HEK293 (cell line): ENCODE results near the gene WASL.

ENCODE experiments used
- BCL11A ChIP-seq: fragments of 450-650 bp; formaldehyde crosslinking; IDR thresholded peaks from 2 replicates; pipeline ENCODE4 v1.5.1; 2016; ENCODE audit warnings: low read depth, missing biosample characterization, missing genetic modification characterization
- FEZF1 ChIP-seq: fragments of 450-650 bp; formaldehyde crosslinking; IDR thresholded peaks from 2 replicates; pipeline ENCODE4 v1.5.1; 2016; ENCODE audit warnings: missing biosample characterization, missing genetic modification characterization
- KLF10 ChIP-seq: fragments of 450-650 bp; IDR thresholded peaks from 2 replicates; pipeline ENCODE4 v1.5.1; 2018; ENCODE audit warnings: missing biosample characterization, mild to moderate bottlenecking, missing genetic modification characterization
- OVOL3 ChIP-seq: fragments of 450-650 bp; formaldehyde crosslinking; IDR thresholded peaks from 2 replicates; pipeline ENCODE4 v1.5.1; 2016; ENCODE audit warnings: missing biosample characterization, missing genetic modification characterization
- TRIM28 ChIP-seq: IDR thresholded peaks from 2 replicates; pipeline ENCODE4 v1.6.1; 2011; ENCODE audit warnings: low read length, control low read depth, borderline replicate concordance
- YY1 ChIP-seq: fragments of 450-650 bp; formaldehyde crosslinking; IDR thresholded peaks from 2 replicates; pipeline ENCODE4 v1.5.1; 2018; ENCODE audit warnings: missing biosample characterization, missing genetic modification characterization
- ZNF132 ChIP-seq: fragments of 450-650 bp; formaldehyde crosslinking; IDR thresholded peaks from 2 replicates; pipeline ENCODE4 v1.5.1; 2017; ENCODE audit warnings: missing biosample characterization, missing genetic modification characterization, borderline replicate concordance
- ZNF211 ChIP-seq: fragments of 450-650 bp; formaldehyde crosslinking; IDR thresholded peaks from 2 replicates; pipeline ENCODE4 v1.5.1; 2016; ENCODE audit warnings: low read depth, missing biosample characterization, missing genetic modification characterization
- ZNF394 ChIP-seq: fragments of 450-650 bp; formaldehyde crosslinking; IDR thresholded peaks from 2 replicates; pipeline ENCODE4 v1.5.1; 2016; ENCODE audit warnings: missing biosample characterization, missing genetic modification characterization, mild to moderate bottlenecking, moderate library complexity, borderline replicate concordance
- ZNF501 ChIP-seq: fragments of 450-650 bp; formaldehyde crosslinking; IDR thresholded peaks from 2 replicates; pipeline ENCODE4 v1.5.1; 2016; ENCODE audit warnings: missing biosample characterization, missing genetic modification characterization
- ZNF660 ChIP-seq: fragments of 450-650 bp; IDR thresholded peaks from 2 replicates; pipeline ENCODE4 v1.5.1; 2018; ENCODE audit warnings: missing biosample characterization, mild to moderate bottlenecking, missing genetic modification characterization
- ZNF747 ChIP-seq: fragments of 450-650 bp; formaldehyde crosslinking; IDR thresholded peaks from 2 replicates; pipeline ENCODE4 v1.5.1; 2016; ENCODE audit warnings: missing biosample characterization, missing genetic modification characterization
- ZNF76 ChIP-seq: fragments of 450-650 bp; formaldehyde crosslinking; IDR thresholded peaks from 2 replicates; pipeline ENCODE4; 2016; ENCODE audit warnings: low read depth, missing biosample characterization, missing genetic modification characterization, borderline replicate concordance
- ZNF777 ChIP-seq: fragments of 450-650 bp; formaldehyde crosslinking; IDR thresholded peaks from 2 replicates; pipeline ENCODE4 v1.5.1; 2017; ENCODE audit warnings: missing biosample characterization, missing genetic modification characterization, borderline replicate concordance
- ZSCAN30 ChIP-seq: fragments of 450-650 bp; IDR thresholded peaks from 2 replicates; pipeline ENCODE4 v1.5.1; 2018; ENCODE audit warnings: missing biosample characterization, mild to moderate bottlenecking, missing genetic modification characterization, moderate library complexity
- TF ChIP-seq, protein P1 (sequence below): fragments of 450-650 bp; formaldehyde crosslinking; IDR thresholded peaks from 2 replicates; pipeline ENCODE4 v1.5.1; 2017; ENCODE audit warnings: missing biosample characterization, missing genetic modification characterization
- TF ChIP-seq, protein P2 (sequence below): IDR thresholded peaks from 2 replicates; pipeline ENCODE4 v1.6.1; 2011; ENCODE audit warnings: mild to moderate bottlenecking, low read depth, low read length, borderline replicate concordance
- TF ChIP-seq, protein P3 (sequence below): fragments of 450-650 bp; formaldehyde crosslinking; conservative IDR thresholded peaks from 2 replicates; pipeline ENCODE4 v1.5.1; 2016; ENCODE audit warnings: low read depth, missing biosample characterization, missing genetic modification characterization
- TF ChIP-seq, protein P4 (sequence below): fragments of 450-650 bp; formaldehyde crosslinking; IDR thresholded peaks from 2 replicates; pipeline ENCODE4 v1.5.1; 2017; ENCODE audit warnings: missing biosample characterization, missing genetic modification characterization
- TF ChIP-seq, protein P5 (sequence below): fragments of 450-650 bp; formaldehyde crosslinking; IDR thresholded peaks from 2 replicates; pipeline ENCODE4 v1.5.1; 2016; ENCODE audit warnings: missing biosample characterization, missing genetic modification characterization
- TF ChIP-seq, protein P6 (sequence below): fragments of 450-650 bp; formaldehyde crosslinking; IDR thresholded peaks from 2 replicates; pipeline ENCODE4 v1.5.1; 2017; ENCODE audit warnings: missing biosample characterization, missing genetic modification characterization
- TF ChIP-seq, protein P7 (sequence below): fragments of 450-650 bp; IDR thresholded peaks from 2 replicates; pipeline ENCODE4 v1.5.1; 2018; ENCODE audit warnings: missing biosample characterization, mild to moderate bottlenecking, missing genetic modification characterization

Gene WASL

DNA sequence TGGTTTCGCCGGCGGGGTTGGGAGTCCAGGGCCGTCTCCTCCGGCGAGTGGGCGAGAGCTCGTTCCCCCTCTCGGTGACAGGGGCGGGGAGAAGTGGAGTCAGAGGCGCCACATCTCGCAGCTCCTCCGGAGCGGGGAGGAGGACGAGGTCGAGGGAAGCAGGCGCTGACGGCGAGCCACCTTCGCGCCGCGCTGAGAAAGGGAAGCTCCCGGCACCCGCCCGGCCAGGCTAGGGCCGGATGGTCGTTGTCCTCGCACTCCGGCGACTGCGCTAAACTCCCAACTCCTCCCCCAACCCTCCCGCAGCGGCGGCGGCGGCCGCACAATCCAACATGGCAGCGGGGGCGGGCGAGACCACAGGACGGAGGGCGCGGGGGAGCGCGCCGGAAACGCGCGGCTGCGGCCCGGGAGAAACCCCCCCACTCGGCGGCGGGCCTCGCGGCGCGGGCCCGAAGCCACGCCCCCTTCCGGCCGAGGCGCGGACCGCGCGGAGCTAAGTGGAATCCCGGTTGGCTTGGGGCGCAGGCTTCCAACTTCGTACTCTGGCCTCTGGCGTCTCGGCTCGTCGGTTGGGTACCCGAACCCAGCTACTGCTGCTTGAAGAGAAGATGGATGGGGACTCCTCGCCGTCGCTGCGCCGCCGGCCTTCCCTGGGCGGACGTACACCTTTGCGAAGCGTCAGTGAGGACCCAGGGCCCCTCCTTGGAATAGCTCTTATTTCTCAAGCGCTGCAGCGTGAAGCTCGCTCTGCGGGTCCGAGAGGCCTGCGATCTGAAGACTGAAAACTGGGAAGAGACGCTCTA lies at the start of gene WASL (continued):
- TF ChIP-seq, protein P1, sequence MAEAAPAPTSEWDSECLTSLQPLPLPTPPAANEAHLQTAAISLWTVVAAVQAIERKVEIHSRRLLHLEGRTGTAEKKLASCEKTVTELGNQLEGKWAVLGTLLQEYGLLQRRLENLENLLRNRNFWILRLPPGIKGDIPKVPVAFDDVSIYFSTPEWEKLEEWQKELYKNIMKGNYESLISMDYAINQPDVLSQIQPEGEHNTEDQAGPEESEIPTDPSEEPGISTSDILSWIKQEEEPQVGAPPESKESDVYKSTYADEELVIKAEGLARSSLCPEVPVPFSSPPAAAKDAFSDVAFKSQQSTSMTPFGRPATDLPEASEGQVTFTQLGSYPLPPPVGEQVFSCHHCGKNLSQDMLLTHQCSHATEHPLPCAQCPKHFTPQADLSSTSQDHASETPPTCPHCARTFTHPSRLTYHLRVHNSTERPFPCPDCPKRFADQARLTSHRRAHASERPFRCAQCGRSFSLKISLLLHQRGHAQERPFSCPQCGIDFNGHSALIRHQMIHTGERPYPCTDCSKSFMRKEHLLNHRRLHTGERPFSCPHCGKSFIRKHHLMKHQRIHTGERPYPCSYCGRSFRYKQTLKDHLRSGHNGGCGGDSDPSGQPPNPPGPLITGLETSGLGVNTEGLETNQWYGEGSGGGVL (tag by site-specific recombination): peak; percentile 83
- no peak for TF ChIP-seq ZNF211 (tag by site-specific recombination)
- TF ChIP-seq, protein P2, sequence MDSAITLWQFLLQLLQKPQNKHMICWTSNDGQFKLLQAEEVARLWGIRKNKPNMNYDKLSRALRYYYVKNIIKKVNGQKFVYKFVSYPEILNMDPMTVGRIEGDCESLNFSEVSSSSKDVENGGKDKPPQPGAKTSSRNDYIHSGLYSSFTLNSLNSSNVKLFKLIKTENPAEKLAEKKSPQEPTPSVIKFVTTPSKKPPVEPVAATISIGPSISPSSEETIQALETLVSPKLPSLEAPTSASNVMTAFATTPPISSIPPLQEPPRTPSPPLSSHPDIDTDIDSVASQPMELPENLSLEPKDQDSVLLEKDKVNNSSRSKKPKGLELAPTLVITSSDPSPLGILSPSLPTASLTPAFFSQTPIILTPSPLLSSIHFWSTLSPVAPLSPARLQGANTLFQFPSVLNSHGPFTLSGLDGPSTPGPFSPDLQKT: peak; percentile 97
- peak; percentile 58; the same call in 1 of the 2 replicates for TF ChIP-seq KLF10 (tag by site-specific recombination)
- TF ChIP-seq ZNF501: peak; percentile 44
- TF ChIP-seq, protein P3, sequence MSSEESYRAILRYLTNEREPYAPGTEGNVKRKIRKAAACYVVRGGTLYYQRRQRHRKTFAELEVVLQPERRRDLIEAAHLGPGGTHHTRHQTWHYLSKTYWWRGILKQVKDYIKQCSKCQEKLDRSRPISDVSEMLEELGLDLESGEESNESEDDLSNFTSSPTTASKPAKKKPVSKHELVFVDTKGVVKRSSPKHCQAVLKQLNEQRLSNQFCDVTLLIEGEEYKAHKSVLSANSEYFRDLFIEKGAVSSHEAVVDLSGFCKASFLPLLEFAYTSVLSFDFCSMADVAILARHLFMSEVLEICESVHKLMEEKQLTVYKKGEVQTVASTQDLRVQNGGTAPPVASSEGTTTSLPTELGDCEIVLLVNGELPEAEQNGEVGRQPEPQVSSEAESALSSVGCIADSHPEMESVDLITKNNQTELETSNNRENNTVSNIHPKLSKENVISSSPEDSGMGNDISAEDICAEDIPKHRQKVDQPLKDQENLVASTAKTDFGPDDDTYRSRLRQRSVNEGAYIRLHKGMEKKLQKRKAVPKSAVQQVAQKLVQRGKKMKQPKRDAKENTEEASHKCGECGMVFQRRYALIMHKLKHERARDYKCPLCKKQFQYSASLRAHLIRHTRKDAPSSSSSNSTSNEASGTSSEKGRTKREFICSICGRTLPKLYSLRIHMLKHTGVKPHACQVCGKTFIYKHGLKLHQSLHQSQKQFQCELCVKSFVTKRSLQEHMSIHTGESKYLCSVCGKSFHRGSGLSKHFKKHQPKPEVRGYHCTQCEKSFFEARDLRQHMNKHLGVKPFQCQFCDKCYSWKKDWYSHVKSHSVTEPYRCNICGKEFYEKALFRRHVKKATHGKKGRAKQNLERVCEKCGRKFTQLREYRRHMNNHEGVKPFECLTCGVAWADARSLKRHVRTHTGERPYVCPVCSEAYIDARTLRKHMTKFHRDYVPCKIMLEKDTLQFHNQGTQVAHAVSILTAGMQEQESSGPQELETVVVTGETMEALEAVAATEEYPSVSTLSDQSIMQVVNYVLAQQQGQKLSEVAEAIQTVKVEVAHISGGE: peak; percentile 58
- TF ChIP-seq, protein P4, sequence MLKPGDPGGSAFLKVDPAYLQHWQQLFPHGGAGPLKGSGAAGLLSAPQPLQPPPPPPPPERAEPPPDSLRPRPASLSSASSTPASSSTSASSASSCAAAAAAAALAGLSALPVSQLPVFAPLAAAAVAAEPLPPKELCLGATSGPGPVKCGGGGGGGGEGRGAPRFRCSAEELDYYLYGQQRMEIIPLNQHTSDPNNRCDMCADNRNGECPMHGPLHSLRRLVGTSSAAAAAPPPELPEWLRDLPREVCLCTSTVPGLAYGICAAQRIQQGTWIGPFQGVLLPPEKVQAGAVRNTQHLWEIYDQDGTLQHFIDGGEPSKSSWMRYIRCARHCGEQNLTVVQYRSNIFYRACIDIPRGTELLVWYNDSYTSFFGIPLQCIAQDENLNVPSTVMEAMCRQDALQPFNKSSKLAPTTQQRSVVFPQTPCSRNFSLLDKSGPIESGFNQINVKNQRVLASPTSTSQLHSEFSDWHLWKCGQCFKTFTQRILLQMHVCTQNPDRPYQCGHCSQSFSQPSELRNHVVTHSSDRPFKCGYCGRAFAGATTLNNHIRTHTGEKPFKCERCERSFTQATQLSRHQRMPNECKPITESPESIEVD: no peak
- no peak for TF ChIP-seq ZNF777 (tag by site-specific recombination)
- TF ChIP-seq ZSCAN30 (tag by site-specific recombination): peak; percentile 65; the same call in 1 of the 2 replicates
- peak; percentile 22; the same call in 1 of the 2 replicates for TF ChIP-seq ZNF76
- TF ChIP-seq, protein P5, sequence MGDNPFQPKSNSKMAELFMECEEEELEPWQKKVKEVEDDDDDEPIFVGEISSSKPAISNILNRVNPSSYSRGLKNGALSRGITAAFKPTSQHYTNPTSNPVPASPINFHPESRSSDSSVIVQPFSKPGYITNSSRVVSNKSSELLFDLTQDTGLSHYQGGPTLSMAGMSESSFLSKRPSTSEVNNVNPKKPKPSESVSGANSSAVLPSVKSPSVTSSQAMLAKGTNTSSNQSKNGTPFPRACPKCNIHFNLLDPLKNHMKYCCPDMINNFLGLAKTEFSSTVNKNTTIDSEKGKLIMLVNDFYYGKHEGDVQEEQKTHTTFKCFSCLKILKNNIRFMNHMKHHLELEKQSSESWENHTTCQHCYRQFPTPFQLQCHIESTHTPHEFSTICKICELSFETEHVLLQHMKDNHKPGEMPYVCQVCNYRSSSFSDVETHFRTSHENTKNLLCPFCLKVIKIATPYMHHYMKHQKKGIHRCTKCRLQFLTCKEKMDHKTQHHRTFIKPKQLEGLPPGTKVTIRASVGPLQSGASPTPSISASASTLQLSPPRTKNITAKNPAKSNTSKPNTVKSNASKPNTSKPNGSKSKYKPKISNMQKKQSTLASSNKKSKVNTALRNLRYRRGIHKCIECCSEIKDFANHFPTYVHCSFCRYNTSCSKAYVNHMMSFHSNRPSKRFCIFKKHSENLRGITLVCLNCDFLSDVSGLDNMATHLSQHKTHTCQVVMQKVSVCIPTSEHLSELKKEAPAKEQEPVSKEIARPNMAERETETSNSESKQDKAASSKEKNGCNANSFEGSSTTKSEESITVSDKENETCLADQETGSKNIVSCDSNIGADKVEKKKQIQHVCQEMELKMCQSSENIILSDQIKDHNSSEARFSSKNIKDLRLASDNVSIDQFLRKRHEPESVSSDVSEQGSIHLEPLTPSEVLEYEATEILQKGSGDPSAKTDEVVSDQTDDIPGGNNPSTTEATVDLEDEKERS (tag by site-specific recombination): no peak
- no peak for TF ChIP-seq ZNF747 (tag by site-specific recombination)
- peak; percentile 20; the same call in 1 of the 2 replicates for TF ChIP-seq ZNF394 (tag by site-specific recombination)
- TF ChIP-seq, protein P6, sequence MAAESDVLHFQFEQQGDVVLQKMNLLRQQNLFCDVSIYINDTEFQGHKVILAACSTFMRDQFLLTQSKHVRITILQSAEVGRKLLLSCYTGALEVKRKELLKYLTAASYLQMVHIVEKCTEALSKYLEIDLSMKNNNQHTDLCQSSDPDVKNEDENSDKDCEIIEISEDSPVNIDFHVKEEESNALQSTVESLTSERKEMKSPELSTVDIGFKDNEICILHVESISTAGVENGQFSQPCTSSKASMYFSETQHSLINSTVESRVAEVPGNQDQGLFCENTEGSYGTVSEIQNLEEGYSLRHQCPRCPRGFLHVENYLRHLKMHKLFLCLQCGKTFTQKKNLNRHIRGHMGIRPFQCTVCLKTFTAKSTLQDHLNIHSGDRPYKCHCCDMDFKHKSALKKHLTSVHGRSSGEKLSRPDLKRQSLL (tag by site-specific recombination): 0 out of 2 replicates have a peak, but pooled peaks have one; percentile 7
- no peak for TF ChIP-seq FEZF1 (tag by site-specific recombination)
- no peak for TF ChIP-seq BCL11A
- no peak for TF ChIP-seq OVOL3 (tag by site-specific recombination)
- peak; percentile 69 for TF ChIP-seq ZNF660
- TF ChIP-seq ZNF132 (tag by site-specific recombination): no peak
- TF ChIP-seq, protein P7, sequence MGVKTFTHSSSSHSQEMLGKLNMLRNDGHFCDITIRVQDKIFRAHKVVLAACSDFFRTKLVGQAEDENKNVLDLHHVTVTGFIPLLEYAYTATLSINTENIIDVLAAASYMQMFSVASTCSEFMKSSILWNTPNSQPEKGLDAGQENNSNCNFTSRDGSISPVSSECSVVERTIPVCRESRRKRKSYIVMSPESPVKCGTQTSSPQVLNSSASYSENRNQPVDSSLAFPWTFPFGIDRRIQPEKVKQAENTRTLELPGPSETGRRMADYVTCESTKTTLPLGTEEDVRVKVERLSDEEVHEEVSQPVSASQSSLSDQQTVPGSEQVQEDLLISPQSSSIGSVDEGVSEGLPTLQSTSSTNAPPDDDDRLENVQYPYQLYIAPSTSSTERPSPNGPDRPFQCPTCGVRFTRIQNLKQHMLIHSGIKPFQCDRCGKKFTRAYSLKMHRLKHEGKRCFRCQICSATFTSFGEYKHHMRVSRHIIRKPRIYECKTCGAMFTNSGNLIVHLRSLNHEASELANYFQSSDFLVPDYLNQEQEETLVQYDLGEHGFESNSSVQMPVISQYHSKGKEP (tag by site-specific recombination): peak; percentile 76
- peak; percentile 49; the same call in 1 of the 2 replicates for TF ChIP-seq TRIM28
- TF ChIP-seq YY1 (tag by site-specific recombination): peak; percentile 78
